Amygdala (tissue), 56 donors: ENCODE data around the gene FRMPD1.
A peak's percentile ranks its signal among the peaks of the same experiment; 100 is the strongest.

Source experiments
- DNase-seq, 56 donors: peaks; one replicate each; lab custom pipeline; 2025; lab: John Stamatoyannopoulos, UW

FRMPD1 gene

DNA sequence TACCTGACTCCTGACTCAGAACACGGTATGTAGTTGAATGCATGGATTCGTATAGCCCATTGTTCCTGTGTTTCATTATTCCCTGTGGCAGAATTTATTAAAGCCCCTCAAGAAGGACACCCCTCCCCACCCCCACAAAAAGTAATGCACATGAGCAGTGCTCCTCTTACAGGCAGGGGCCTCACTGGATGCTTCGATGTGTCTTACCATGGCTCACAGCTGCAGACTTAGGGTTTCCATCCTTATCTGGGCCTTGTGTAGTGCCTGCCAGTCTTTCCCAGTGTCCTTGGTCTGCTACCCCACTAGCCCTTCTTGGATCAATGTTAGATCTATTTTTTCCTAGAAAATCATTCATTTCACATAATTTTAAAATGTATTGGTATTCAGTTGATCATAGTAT, 119.2 kb downstream of the FRMPD1 start:
- DNase-seq, result no peak

DNA sequence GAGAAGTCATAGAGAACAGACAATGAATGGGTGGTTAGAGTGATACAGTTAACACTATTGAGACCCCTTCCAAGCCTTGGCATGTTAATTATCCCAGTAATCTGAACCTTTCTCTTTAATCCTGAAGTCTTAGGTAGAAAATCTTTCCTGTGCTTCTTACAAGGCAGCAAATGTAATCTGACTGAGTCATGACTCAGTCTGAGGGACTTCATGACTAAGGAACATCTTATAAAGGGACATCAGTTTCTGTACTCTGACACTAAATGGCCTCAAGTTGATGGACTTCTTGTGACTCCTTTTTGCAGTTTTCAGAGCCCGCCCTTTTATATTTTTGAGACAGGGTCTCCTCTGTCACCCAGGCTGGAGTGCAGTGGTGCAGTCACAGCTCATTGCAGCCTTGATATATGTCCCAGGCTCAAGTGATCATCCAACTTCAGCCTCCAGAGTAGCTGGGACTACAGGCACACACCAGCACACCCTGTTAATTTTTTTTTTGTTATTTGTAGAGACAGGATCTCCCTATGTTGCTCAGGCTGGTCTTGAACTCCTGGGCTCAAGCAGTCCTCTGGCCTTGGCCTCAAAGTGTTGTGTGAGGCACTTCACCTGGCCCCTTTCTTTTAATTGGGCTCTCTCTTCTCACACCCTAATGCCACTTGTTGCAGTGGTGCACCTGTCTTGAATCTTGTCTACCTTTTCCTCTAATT, 124.6 kb downstream of the FRMPD1 start:
- DNase-seq, result no peak

DNA sequence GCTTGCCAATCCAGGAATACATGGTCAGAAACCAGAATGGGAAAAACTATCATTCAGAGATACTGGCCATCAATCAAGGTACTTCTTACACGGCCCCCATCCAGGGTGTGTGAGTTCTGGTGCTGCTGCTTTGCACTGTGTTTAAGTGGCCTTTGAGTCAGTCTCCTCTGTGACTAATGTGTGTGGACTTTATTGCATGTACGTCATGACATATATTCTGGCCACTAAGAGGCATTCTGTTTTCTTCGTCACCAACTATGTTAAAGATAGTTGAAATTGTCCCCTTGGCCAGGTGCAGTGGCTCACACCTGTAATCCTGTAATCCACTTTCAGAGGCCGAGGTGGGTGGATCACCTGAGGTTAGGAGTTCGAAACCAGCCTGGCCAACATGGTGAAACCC, 125.6 kb downstream of the FRMPD1 start:
- no peak for DNase-seq

DNA sequence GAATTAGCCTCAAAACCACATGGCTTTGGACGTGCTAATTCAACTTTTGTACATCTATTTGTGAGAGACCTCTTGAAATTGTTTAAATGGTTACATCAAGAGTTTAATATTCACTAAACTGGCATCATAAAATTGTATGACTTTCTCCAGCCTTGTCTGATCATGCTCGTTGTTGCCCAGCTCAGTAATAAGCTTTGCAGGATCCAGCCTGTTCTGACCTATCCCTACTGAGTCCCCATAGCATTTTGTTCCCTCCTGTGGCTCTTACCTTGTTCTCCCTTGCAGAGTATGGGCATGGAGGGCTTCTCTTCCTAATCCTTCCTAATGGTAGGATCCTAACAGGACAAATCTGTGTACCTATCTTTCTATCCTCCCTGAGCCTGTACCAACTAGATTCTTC, 127.8 kb downstream of the FRMPD1 start:
- DNase-seq, result no peak

DNA sequence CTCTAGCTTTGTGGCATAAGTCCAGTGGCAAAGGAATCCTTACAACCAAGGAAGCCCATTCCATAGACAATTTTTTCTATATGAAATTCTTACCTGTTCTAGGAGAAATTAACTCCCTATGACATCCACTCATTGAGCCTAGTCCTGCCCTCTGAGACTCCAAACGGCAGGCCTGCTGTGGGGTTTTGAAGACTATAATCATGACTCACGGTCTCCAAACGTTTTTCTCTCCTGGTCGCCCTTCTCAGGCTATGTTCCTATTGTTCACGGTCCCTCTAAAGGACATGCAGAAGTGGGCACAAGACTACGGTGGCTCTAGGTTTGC, 133.5 kb downstream of the FRMPD1 start:
- no peak for DNase-seq

DNA sequence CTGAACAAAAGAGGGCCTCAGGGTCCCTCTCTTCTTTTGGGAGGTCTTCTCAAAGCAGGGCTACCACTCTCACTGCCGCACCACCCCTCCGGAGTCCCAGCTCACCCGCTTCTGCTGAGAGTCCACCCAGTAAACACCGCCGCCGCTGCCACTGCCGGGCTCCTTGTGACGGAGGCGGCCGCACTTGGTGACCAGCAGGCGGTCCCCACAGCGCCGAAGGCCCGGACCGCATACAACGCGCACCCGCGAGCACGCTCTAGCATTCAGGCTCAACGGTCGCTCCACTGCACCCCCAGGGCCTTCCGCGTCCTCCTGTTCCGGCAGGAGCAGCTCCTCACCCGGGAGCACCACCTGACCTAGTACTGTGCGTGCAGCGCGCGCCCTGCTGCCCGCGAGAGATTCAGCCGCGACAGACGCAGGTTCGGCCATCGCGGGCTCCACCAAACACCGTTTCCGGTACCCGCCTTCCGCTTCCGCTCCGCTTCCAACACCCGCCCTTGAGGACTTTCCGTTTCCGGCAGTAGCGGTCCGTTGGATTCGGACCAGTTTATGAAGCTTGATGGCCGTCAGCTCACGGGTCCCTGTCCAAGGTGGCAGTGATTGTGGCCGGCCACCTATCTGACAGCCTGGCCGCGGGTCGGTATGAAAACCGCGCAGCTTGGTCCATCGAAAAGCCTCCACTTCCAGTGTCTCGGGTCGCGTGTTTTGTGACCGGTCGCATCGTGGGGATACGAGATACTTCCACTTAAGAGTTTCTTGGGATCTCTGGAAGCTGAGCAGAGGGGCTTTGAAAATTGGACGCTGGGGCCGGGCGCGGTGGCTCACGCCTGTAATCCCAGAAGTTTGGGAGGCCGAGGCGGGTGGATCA, 134.1 kb downstream of the FRMPD1 start, which contains the start of gene EXOSC3:
Gene EXOSC3, minus strand, starts transcription at position 449 of the 868 bp plus-strand sequence. Its CDS starts 20 bp downstream, at position 429.
- peak; percentile 34 to 93 (median 82) for DNase-seq

DNA sequence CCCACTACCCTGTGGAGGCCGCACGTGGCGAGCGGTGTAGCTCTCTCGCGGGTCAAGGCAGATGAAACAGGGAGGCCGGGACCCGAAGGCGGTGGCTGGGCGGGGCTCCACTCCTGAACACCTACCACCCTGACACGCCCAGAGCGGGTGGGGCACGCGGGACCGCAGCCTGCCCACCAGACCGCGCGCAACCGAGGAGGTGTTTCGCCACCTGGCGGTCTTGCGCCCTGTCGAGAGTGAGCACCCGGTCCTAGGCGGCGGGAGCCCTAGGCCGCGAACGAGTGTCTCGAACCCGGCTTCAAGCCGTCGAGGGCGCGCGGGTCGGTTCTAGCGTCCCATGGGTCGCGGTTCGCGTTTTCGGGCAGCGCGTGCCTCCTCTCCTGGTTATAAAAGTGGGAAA, 136.3 kb downstream of the FRMPD1 start:
- DNase-seq, result no peak

DNA sequence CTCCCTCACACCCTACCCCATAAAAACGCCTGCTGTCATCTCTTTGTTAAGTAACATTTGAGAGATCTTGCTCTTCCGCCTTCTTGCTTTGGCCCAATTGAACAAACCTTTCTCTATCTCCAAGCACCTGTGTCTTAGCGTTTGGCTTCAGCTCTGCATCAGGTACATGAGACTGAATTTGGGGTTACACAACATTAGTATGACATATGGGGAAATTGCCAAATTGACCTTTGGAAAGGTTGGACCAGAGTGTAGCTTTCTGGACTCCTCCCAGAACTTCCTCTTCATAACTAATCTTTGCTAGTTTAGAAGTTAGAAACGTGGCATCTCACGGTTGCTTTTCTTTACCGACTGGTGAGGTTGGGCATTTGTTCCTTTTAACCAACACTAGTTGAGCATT, 137.6 kb downstream of the FRMPD1 start:
- DNase-seq, result no peak

DNA sequence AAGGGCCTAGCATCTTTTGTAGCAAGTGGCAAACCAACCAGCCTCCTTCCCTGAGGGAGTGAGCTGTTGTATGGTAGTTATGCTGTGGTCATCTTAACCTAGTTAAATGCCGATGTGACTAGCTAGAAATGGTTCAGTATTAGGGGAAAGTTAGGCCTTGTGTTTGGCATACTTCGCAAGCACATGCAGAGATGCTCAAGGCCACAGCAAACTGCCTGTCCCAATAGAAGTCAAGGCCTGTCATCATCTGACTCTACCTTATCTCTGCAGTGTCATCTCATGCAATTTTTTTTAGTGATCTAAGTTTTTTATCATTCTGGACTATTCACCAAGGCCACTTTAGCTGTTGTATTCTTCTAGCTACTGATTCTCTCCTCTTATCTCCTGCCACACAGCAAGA, 139.3 kb downstream of the FRMPD1 start:
- no peak for DNase-seq

DNA sequence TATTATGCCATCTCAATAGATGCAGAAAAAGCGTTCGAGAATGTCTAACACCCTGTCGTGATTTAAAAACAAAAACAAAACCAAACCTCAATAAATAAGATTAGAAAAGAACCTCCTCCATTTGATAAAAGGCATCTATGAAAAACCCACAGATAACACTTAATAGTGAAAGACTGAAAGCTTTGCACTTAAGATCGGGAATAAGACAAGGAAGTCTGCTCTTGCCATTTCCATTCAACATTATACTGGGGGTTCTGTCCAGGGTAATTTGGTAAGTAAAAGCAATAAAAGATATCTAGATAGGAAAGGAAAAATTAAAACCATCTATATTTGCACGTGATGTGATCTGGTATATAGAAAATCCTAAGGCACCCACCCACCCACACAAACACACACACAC, 141.4 kb downstream of the FRMPD1 start:
- no peak for DNase-seq

DNA sequence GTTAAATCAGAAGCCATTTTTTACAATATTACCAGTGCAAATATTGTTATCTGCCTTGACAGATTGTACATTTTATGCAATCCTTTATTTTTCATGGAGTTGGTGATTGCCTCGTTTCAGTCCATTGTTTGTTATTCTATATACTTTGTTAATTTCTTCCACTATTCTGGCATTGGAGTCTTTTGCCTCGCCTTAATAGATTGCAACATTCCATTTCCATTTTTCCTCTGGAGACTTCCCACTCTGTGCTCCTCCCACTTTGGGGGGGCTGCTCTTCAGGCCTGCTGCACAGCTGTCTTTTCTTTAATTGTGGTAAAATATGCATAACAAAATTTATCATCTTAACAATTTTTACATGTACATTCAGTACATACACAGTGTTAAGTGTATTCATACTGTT, 145.5 kb downstream of the FRMPD1 start:
- DNase-seq, result no peak
